ENCODE measurements around the gene GEMIN5. TPM values are rescaled to one million over a fixed set of nuclear protein-coding genes. Genes with fewer than 3 reads are reported as not detected.

GEMIN5 gene
- total RNA-seq, 3 donors from 2014 or later = 6.8 to 15.5 (median 9.3) TPM

DNA sequence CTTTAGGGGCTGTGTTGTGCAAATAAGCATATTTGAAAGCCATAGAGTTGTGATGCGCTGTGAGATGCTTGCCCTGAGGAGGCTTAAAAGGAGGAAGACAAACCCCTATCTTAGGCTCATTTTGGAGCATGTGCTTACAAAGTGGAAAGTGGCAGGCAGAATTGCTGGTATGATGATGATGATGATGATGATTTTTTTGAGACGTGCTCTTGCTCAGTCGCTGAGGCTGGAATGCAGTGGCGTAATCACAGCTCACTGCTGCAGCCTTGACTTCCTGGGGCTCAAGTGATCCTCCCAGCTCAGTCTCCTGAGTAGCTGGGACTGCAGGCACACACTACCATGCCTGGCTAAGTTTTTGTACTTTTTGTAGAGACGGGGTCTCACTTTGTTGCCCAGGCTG, 77.9 kb downstream of the GEMIN5 start:
- Histone ChIP-seq H3K9me3 (no peaks in the 10 kb centered on the region), H3K4me1 (ENCODE audit: low read depth) (peaks cover 32% of the 10 kb centered on the region), H3K36me3 (ENCODE audit: low read depth) (no peaks in the 10 kb centered on the region), H3K4me3 (no peak overlapping the region)
- intact Hi-C loops (cut with DNase I, micrococcal nuclease) = no loop called here
- ATAC-seq (no peak), DNase-seq (peak in 1 of 3 donors; percentile 62)
- TF ChIP-seq, protein P1, sequence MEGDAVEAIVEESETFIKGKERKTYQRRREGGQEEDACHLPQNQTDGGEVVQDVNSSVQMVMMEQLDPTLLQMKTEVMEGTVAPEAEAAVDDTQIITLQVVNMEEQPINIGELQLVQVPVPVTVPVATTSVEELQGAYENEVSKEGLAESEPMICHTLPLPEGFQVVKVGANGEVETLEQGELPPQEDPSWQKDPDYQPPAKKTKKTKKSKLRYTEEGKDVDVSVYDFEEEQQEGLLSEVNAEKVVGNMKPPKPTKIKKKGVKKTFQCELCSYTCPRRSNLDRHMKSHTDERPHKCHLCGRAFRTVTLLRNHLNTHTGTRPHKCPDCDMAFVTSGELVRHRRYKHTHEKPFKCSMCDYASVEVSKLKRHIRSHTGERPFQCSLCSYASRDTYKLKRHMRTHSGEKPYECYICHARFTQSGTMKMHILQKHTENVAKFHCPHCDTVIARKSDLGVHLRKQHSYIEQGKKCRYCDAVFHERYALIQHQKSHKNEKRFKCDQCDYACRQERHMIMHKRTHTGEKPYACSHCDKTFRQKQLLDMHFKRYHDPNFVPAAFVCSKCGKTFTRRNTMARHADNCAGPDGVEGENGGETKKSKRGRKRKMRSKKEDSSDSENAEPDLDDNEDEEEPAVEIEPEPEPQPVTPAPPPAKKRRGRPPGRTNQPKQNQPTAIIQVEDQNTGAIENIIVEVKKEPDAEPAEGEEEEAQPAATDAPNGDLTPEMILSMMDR (IDR thresholded peaks at IDR 0.05) = no peak

DNA sequence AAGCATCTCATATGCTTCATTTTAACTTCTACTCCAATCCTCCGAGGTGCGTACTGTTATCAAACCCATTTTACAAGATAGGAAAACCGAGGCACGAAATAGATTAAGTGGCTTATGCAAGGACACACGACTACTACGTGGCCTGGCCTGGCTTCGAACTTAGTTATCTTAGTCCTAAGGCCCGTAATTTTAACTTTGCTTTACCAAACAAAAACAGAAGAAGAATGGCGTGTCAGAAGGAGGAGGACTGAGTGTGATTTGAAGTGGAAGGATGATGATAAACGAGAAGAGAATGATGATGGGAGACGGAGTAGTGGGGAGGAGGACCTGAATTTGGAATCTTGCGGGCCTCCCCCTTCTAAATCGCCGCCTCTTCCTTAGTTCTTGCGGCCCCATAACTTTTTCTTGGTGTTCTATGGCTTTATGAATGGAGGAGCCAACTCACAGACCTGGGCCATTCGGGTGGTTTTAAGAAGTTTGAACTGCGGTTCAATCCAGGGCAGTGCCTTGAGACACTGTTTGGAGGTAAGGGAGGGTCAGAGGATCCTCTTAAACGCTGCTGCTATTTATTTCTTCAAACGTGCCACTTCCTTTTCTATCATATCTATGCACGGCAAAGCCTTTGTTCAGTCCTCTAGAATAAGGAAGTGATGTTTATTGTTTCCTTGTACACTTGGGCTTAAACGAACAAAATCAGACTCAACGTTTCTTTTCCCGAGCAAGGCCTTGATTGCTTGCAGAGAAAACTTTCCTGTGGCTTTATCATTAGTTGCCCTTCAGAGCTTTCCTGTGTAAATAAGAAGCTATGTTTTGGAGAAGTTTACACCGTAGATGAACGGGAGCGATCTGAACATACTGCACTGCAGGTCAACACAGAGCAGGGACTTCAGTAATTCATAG, 78.8 kb downstream of the GEMIN5 start:
- TF ChIP-seq, protein P1 (IDR thresholded peaks at IDR 0.05) = no peak
- Histone ChIP-seq H3K4me1 (ENCODE audit: low read depth) (peaks cover 32% of the 10 kb centered on the region), H3K9me3 (no peaks in the 10 kb centered on the region), H3K36me3 (ENCODE audit: low read depth) (no peaks in the 10 kb centered on the region), H3K4me3 (peak overlapping the region; percentile 31)
- intact Hi-C loops (cut with DNase I, micrococcal nuclease) = no loop called here
- ATAC-seq = peak; percentile 22
- DNase-seq = no peak

DNA sequence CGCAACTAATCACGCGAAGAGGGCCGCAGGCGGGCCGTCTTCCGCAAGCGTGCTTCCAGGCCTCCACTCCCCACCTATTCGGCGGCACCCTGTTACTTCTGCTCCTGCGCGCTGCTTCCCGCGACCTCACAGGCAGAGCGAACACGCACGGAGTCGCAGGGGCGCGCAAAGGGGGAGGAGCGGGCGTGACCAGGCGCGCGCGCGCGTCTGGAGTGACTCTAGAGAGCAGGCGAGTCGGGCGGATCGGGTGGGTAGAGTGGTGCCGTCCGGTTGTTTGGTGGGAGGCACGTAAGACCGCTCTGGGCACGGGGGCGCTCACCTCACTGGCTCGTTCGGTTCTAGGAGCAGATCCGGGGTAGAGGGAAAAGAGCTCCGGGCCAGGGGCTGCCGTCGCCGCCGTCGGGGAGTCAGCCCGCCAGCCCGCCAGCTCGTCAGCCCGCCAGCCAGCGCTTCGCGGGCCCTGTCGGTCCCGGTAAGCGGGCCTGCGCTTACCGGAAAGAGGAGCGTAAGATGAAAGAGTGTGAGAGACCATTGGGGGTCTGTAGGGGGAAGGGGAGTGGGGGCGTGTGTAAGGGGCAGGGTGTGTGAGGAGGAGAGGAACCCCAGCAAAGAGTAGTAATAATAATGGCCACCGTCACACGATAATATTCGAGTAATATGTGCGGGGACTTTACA, 79.6 kb downstream of the GEMIN5 start, which contains the start of gene CNOT8:
TSS of gene CNOT8 (plus strand) at position 331 of the 675 bp plus-strand sequence. CDS start 4,652 bp downstream, outside the sequence.
- no peaks in the 10 kb centered on the region for H3K9me3 ChIP-seq
- intact Hi-C loops (cut with DNase I, micrococcal nuclease) = no loop called here
- TF ChIP-seq, protein P1 (IDR thresholded peaks at IDR 0.05) = no peak

DNA sequence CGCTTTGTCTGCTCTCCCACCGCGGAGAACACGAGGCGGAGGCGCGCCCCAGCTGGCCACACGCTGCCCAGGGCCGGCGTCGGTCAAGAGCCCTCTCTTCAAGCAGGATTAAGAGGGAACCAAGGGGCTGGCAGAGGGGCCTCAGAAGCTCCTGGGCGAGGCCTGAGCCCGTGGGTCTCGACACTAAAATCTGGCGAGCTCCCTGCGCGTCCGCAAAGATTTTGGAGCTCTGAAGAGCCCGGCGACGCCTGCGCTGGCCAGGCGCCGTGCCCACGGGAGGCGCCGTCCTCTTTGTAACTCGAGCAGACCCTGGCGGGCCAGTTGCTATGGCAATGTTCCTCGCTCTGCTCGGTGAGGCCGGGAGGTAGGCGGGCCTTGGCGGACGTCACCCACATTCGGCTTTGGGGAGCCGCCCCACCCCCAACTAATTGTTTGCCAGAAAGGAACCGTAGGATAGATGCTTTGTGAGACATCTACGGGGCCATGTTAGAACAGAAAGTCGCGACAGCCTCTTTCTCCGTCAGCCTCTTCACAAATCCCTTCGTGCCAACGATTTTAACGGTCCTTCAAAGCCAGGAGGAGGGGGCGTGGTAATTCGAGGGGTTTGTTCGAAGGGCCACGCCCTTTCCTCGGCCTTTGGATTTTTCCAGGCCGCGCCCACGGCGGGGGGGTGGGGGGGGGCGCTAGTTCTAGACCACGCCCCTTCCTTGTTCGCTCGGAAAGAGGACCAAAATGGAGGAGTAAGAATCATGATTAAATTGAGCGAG, 80.3 kb downstream of the GEMIN5 start:
- H3K4me3 ChIP-seq = peak overlapping the region; percentile 31
- H3K9me3 ChIP-seq = no peaks in the 10 kb centered on the region
- H3K36me3 ChIP-seq (ENCODE audit: low read depth) = no peaks in the 10 kb centered on the region
- intact Hi-C loops (cut with DNase I, micrococcal nuclease) = no loop called here
- peaks cover 29% of the 10 kb centered on the region for H3K4me1 ChIP-seq (ENCODE audit: low read depth)
- peak; percentile 82 for ATAC-seq
- TF ChIP-seq, protein P1 (IDR thresholded peaks at IDR 0.05) = no peak
- peak; percentile 91 to 96 (median 95) for DNase-seq

More for the DNA sequence above, 79.6 kb downstream of the GEMIN5 start, which contains the start of gene CNOT8:
- peak; percentile 90 for ATAC-seq
- peak; percentile 98 to 99 (median 99) for DNase-seq
- Histone ChIP-seq H3K36me3 (ENCODE audit: low read depth) (no peaks in the 10 kb centered on the region), H3K4me1 (ENCODE audit: low read depth) (peaks cover 32% of the 10 kb centered on the region), H3K4me3 (peak within 1 kb of the TSS; percentile 31)

DNA sequence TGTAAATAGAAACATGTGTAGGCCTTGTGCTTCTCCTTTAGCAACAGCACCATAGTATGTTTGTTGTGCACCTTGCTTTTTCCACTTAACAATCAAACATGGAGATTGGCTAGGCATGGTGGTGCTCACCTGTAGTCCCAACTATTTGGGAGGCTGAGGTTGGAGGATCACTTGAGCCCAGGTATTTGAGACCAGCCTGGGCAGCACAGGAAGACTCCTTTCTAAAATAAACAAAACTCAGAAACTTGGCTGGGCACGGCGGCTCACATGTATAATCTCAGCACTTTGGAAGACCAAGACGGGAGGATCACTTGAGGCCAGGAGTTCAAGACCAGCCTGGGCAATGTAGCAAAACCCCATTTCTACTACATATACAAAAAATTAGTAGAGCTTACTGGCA, 86.7 kb downstream of the GEMIN5 start:
- no peak for DNase-seq

More for the DNA sequence above, 86.7 kb downstream of the GEMIN5 start:
- Histone ChIP-seq H3K4me1 (ENCODE audit: low read depth) (no peaks in the 10 kb centered on the region), H3K36me3 (ENCODE audit: low read depth) (no peaks in the 10 kb centered on the region), H3K9me3 (no peaks in the 10 kb centered on the region), H3K4me3 (no peak overlapping the region)
- TF ChIP-seq, protein P1 (IDR thresholded peaks at IDR 0.05) = no peak
- no peak for ATAC-seq
- intact Hi-C loops (cut with DNase I, micrococcal nuclease) = no loop called here

All from mucosa of descending colon (tissue), 3 donors.